HepG2 (cell line): ENCODE measurements around the gene ALDH3B2. TPM values are rescaled to one million over a fixed set of nuclear protein-coding genes. Genes with fewer than 3 reads are reported as not detected.

Experiments
- ARNTL ChIP-seq: sonication (generic); formaldehyde crosslinking; IDR thresholded peaks from 2 replicates; pipeline ENCODE4 v1.4.0; 2020; ENCODE audit warnings: mild to moderate bottlenecking, missing genetic modification reagents
- BORCS8-MEF2B ChIP-seq: sonication (generic); formaldehyde crosslinking; IDR thresholded peaks from 2 replicates; pipeline ENCODE4 v1.8.0; 2022; ENCODE audit warnings: mild to moderate bottlenecking, missing genetic modification reagents
- FOXC1 ChIP-seq: sonication (generic); formaldehyde crosslinking; IDR thresholded peaks from 2 replicates; pipeline ENCODE4 v1.8.0; 2022; ENCODE audit warnings: mild to moderate bottlenecking, missing genetic modification reagents, borderline replicate concordance
- KLF13 ChIP-seq: sonication (generic); formaldehyde crosslinking; IDR thresholded peaks from 2 replicates; pipeline ENCODE4 v1.4.0; 2020; ENCODE audit warnings: mild to moderate bottlenecking, missing genetic modification reagents
- NR2F6 ChIP-seq, 2 experiments: IDR thresholded peaks; 2 replicates each; pipeline ENCODE4 v1.6.1; 2016; ENCODE audit warnings: antibody characterized with exemption in 1 of 2, mild to moderate bottlenecking in 1 of 2
- POGK ChIP-seq: sonication (generic); formaldehyde crosslinking; conservative IDR thresholded peaks from 2 replicates; pipeline ENCODE4 v1.8.0; 2022; ENCODE audit warnings: mild to moderate bottlenecking, moderate library complexity, missing genetic modification reagents
- RARG ChIP-seq: sonication (generic); formaldehyde crosslinking; IDR thresholded peaks from 2 replicates; pipeline ENCODE4 v1.4.0; 2020; ENCODE audit warnings: low read depth, mild to moderate bottlenecking, missing genetic modification reagents
- RCOR2 ChIP-seq: IDR thresholded peaks from 2 replicates; pipeline ENCODE4 v1.6.1; 2016; ENCODE audit warnings: missing biosample characterization, missing genetic modification reagents
- SMARCE1 ChIP-seq: fragments of 450-650 bp; IDR thresholded peaks from 2 replicates; pipeline ENCODE4 v1.6.1; 2017; ENCODE audit warnings: borderline replicate concordance
- TCF7 ChIP-seq: sonication (generic); IDR thresholded peaks from 2 replicates; pipeline ENCODE4 v1.6.1; 2016; ENCODE audit warnings: antibody characterized with exemption, low read depth
- THRA ChIP-seq: sonication (generic); formaldehyde crosslinking; IDR thresholded peaks from 2 replicates; pipeline ENCODE4 v1.4.0; 2020; ENCODE audit warnings: missing genetic modification reagents, borderline replicate concordance
- ZBTB2 ChIP-seq: sonication (generic); formaldehyde crosslinking; IDR thresholded peaks from 2 replicates; pipeline ENCODE4 v1.8.0; 2022; ENCODE audit warnings: low read depth, missing genetic modification reagents
- ZNF10 ChIP-seq: sonication (generic); formaldehyde crosslinking; IDR thresholded peaks from 2 replicates; pipeline ENCODE4 v1.4.0; 2020; ENCODE audit warnings: mild to moderate bottlenecking, low read depth, missing genetic modification reagents, borderline replicate concordance
- ZNF124 ChIP-seq: sonication (generic); formaldehyde crosslinking; IDR thresholded peaks from 2 replicates; pipeline ENCODE4 v1.4.0; 2020; ENCODE audit warnings: missing genetic modification reagents
- ZNF256 ChIP-seq: sonication (generic); formaldehyde crosslinking; conservative IDR thresholded peaks from 2 replicates; pipeline ENCODE4 v1.4.0; 2020; ENCODE audit warnings: missing genetic modification reagents
- ZNF317 ChIP-seq: sonication (generic); formaldehyde crosslinking; IDR thresholded peaks from 2 replicates; pipeline ENCODE4 v1.5.0; 2020; ENCODE audit warnings: mild to moderate bottlenecking, missing genetic modification reagents
- ZNF34 ChIP-seq: sonication (generic); formaldehyde crosslinking; IDR thresholded peaks from 2 replicates; pipeline ENCODE4 v1.4.0; 2020; ENCODE audit warnings: mild to moderate bottlenecking, missing genetic modification reagents, borderline replicate concordance
- ZNF570 ChIP-seq: sonication (generic); formaldehyde crosslinking; IDR thresholded peaks from 2 replicates; pipeline ENCODE4 v1.4.0; 2020; ENCODE audit warnings: mild to moderate bottlenecking, missing genetic modification reagents, borderline replicate concordance
- ZNF687 ChIP-seq: sonication (generic); formaldehyde crosslinking; IDR thresholded peaks from 2 replicates; pipeline ENCODE4 v1.5.1; 2020; ENCODE audit warnings: mild to moderate bottlenecking, missing genetic modification reagents, moderate library complexity
- ZNF709 ChIP-seq: sonication (generic); formaldehyde crosslinking; IDR thresholded peaks from 2 replicates; pipeline ENCODE4 v1.5.0; 2020; ENCODE audit warnings: mild to moderate bottlenecking, missing genetic modification reagents
- ZNF775 ChIP-seq: sonication (generic); formaldehyde crosslinking; IDR thresholded peaks from 2 replicates; pipeline ENCODE4 v1.4.0; 2020; ENCODE audit warnings: missing genetic modification reagents, mild to moderate bottlenecking, moderate library complexity, borderline replicate concordance
- ZNF891 ChIP-seq: sonication (generic); formaldehyde crosslinking; IDR thresholded peaks from 2 replicates; pipeline ENCODE4 v1.5.0; 2020; ENCODE audit warnings: mild to moderate bottlenecking, missing genetic modification reagents
- ZSCAN22 ChIP-seq: sonication (generic); formaldehyde crosslinking; IDR thresholded peaks from 2 replicates; pipeline ENCODE4 v1.4.0; 2020; ENCODE audit warnings: mild to moderate bottlenecking, missing genetic modification reagents
- polyA plus RNA-seq, 8 experiments: library from polyadenylated mRNA; depleted of rRNA in 3 of 8; stranded (reverse) in 7 of 8; unstranded in 1 of 8; fragments of >200 nt; fragmentation: Illumina TruSeq in 4 of 8; extraction: Trizol in 4 of 8; gene quantifications; 2 replicates each; pipeline versions ENCODE4 v1.2.1 to v1.2.3, GENCODE V29; 2011 to 2016; ENCODE audit warnings: low read depth in 4 of 8, missing spikeins in 1 of 8, mixed read lengths in 1 of 8; ENCODE audit not compliant: insufficient read depth in 1 of 8
- total RNA-seq, 5 experiments: library from RNA; depleted of rRNA; stranded (reverse); fragments of >200 nt; fragmentation: Illumina TruSeq; extraction: Trizol; gene quantifications; 2 replicates each; pipeline ENCODE4 v1.2.3, GENCODE V29; 2016; ENCODE audit warnings: low read depth in 1 of 5

The ALDH3B2 gene
- total and polyA plus RNA-seq, 2 of the 13 experiments (the other 11 are each of a cell fraction or from before 2014, with no cell fraction given): not detected

- TF ChIP-seq ZNF10 (CRISPR knock-in tag): no peak
- no peak for TF ChIP-seq ZNF124
- no peak for TF ChIP-seq ZNF570
- TF ChIP-seq ZNF709: no peak
- 0 out of 2 replicates have a peak, but pooled peaks have one; percentile 43 for TF ChIP-seq ZNF34 (CRISPR knock-in tag)
- no peak for TF ChIP-seq POGK (CRISPR knock-in tag)
- TF ChIP-seq THRA (CRISPR knock-in tag): 0 out of 2 replicates have a peak, but pooled peaks have one; percentile 6
- TF ChIP-seq RARG: no peak
- TF ChIP-seq ZNF891: peak; percentile 10; the same call in 1 of the 2 replicates
- TF ChIP-seq ZNF317 (CRISPR knock-in tag): no peak
- TF ChIP-seq BORCS8-MEF2B (CRISPR knock-in tag): no peak
- TF ChIP-seq SMARCE1: no peak
- TF ChIP-seq ZNF687: peak; percentile 58
- no peak for TF ChIP-seq ZNF775
- no peak for TF ChIP-seq KLF13
- TF ChIP-seq ZBTB2 (CRISPR knock-in tag): peak; percentile 28; the same call in 1 of the 2 replicates
- no peak for TF ChIP-seq TCF7
- TF ChIP-seq FOXC1 (CRISPR knock-in tag): 0 out of 2 replicates have a peak, but pooled peaks have one; percentile 11
- TF ChIP-seq ARNTL (CRISPR knock-in tag): 0 out of 2 replicates have a peak, but pooled peaks have one; percentile 15
- TF ChIP-seq NR2F6 (IDR thresholded peaks at IDR 0.05): peak; percentile 24; the same call in 1 of the 2 replicates
- TF ChIP-seq NR2F6 (CRISPR knock-in tag; IDR thresholded peaks at IDR 0.05): no peak
- TF ChIP-seq RCOR2 (CRISPR knock-in tag): peak; percentile 37; the same call in 1 of the 2 replicates
- TF ChIP-seq ZSCAN22 (CRISPR knock-in tag): no peak
- no peak for TF ChIP-seq ZNF256
These were observed 43.5 kb downstream of the ALDH3B2 start (continued) for GRCh38 chr11:67630943-67631331.
